M059J (cell line): ENCODE measurements around the gene DDX46. TPM values are rescaled to one million over a fixed set of nuclear protein-coding genes. Genes with fewer than 3 reads are reported as not detected.
A peak's percentile ranks its signal among the peaks of the same experiment; 100 is the strongest.
"Not testable (repeated sequence)": the region's sequence is repeated elsewhere in the genome, so short reads cannot be mapped to it uniquely, and the experiment has no call there.

Source experiments
- DNase-seq: peaks from one replicate; pipeline ENCODE4 v3.0.0-alpha.2; 2012; ENCODE audit warnings: low read depth
- total RNA-seq: library from RNA; depleted of rRNA; stranded (reverse); fragments of >200 nt; shearing (Covaris generic); gene quantifications from 2 replicates; pipeline ENCODE4 v1.2.3, GENCODE V29; 2014; rRNA removed

DDX46 gene, protein sequence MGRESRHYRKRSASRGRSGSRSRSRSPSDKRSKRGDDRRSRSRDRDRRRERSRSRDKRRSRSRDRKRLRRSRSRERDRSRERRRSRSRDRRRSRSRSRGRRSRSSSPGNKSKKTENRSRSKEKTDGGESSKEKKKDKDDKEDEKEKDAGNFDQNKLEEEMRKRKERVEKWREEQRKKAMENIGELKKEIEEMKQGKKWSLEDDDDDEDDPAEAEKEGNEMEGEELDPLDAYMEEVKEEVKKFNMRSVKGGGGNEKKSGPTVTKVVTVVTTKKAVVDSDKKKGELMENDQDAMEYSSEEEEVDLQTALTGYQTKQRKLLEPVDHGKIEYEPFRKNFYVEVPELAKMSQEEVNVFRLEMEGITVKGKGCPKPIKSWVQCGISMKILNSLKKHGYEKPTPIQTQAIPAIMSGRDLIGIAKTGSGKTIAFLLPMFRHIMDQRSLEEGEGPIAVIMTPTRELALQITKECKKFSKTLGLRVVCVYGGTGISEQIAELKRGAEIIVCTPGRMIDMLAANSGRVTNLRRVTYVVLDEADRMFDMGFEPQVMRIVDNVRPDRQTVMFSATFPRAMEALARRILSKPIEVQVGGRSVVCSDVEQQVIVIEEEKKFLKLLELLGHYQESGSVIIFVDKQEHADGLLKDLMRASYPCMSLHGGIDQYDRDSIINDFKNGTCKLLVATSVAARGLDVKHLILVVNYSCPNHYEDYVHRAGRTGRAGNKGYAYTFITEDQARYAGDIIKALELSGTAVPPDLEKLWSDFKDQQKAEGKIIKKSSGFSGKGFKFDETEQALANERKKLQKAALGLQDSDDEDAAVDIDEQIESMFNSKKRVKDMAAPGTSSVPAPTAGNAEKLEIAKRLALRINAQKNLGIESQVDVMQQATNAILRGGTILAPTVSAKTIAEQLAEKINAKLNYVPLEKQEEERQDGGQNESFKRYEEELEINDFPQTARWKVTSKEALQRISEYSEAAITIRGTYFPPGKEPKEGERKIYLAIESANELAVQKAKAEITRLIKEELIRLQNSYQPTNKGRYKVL
- 25.7 and 29.0 TPM in 2 replicates for total RNA-seq

DNA sequence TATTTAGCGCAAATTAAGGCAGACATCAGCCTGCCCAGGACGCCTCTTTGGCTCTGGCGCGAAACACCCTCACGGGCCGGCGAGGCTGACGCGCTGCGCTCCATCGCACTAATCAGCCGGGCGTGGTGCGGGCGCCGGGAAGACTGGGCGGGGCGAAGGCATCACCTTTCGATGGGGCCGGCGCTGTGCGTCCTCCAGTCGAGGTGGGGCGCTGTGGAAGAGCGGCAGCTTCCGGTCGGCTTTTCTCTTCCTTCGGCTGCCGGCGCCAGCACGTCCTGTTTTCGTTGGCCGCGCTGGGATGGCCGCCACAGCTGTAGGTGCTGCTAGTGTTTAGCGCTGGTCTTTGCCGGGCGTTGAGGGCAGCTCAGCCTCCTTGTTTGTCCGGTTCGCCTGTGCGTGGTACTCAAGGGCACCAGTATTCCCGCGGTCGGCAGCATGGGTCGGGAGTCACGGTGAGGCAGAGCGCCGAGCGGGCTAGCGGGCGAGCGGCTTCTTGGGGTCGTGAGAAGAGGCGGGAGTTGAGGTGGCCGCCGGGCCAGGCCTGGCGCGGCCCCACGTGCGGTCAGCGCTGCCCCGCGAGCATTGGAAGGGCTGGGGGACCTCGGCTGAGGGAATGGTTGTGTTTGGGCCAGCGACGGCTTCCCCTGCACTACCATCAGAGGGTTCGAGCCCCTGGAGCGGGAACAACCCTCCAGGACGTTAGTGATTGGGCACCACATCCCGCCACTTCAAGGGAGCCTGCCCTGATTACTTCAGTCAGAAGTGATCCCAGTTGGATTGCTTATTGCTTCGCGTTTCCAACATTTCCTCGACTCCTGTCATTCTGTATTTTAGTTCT, at the start of gene DDX46:
DDX46 (plus strand) TSS at position 276 of the 838 bp plus-strand sequence; CDS start at position 436, 160 bp downstream.
- peak; percentile 91 for DNase-seq

DNA sequence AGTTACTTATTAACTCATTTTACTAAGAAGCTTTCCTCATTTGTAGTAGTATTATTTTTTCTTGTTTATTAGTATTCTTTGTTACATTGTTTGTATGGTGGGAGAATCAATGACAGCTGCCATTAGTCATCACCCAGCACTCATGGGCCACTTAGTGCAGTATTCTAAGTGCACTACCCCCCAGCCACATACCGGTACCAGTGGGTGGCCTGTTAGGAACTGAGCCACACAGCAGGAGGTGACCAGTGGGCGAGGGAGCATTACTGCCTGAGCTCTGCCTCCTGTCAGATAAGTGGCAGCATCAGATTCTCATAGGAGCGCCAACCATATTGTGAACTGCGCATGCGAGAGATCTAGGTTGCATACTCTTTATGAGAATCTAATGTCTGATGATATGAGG, 44.5 kb upstream of the DDX46 start:
- DNase-seq, result peak; percentile 8

DNA sequence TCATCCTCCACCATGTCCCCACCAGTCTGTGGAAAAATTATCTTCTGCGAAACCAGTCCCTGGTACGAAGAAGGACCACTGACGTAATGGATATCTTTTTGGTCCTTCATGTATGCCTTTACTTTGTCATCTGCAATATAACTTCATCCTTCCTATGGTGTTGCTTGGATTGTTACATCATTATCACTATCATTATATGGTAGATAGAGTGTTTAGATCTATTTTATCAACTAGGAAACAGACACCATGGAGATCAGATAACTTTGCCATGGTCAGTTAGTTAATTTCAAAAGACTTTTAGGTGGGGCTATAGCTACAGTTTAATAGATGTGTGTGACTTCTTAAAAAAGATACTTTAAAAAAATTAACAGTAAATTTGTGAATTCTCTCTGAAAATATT, 44.0 kb upstream of the DDX46 start:
- DNase-seq, result no peak

DNA sequence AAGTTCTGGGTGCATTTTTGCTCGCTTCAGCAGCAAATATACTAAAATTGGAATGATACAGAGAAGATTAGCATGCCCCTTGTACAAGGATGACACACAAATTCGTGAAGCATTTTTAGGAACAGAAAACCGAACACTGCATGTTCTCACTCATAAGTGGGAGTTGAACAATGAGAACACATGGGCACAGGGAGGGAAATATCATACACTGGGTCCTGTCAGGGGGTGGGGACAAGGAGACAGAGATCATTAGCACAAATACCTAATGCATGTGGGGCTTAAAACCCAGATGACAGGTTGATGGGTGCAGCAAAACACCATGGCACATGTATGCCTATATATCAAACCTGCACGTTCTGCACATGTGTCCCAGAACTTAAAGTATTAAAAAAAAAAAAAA, 43.1 kb upstream of the DDX46 start:
- not testable (repeated sequence) for DNase-seq

DNA sequence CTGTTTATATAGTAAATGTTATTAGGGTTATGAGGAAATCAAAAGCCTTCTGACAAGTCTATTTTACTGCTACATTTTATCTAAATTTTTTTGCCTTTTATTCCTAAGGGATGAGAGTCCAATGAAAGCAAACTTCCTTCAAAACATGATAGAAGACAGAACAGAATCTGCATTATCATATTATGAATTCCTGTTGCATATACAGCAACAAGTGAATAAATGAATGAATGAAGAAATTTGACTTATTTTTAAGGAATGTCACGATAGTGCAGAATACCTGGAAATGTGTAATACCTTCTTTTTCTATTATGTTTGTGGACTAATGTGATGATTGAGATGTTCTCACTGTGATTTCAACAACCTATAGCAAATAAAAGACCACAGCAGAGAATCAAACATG, 33.7 kb upstream of the DDX46 start:
- no peak for DNase-seq

DNA sequence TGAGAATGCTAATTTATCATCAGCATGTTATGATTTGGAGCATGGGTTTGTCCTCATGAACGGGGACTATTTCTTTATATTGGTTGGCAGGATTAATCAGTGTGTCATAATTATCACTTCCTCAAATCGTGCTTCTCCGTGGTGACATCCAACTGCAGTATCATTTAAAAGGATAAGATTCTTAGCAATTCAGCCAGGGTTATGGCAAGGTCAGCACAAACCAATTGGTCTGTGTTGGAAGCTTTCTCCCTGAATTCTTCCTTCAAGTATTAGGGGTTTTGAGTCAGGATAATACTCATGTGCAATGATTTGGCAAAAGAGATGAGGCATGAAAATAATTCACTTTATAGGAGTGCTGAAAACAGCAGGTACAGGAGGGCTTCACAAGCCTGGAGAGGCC, 25.8 kb upstream of the DDX46 start:
- DNase-seq, result no peak

DNA sequence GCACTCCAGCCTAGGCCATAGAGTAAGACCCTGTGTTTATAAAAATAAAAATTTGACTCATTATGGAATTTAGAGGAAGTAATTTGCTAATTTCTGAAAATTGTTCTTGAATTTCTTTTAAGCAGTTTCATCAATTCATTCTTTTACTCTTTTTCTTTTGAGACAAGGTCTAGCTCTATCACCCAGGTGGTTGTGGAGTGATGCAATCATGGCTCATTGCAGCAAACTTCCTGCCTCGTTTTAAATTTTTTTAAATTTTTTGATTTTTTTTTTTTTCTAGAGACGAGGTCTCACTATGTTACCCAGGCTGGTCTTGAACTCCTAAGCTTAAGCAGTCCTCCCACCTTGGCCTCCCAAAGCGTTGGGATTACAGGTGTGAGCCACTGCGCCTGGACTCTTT, 23.3 kb upstream of the DDX46 start:
- DNase-seq, result no peak

DNA sequence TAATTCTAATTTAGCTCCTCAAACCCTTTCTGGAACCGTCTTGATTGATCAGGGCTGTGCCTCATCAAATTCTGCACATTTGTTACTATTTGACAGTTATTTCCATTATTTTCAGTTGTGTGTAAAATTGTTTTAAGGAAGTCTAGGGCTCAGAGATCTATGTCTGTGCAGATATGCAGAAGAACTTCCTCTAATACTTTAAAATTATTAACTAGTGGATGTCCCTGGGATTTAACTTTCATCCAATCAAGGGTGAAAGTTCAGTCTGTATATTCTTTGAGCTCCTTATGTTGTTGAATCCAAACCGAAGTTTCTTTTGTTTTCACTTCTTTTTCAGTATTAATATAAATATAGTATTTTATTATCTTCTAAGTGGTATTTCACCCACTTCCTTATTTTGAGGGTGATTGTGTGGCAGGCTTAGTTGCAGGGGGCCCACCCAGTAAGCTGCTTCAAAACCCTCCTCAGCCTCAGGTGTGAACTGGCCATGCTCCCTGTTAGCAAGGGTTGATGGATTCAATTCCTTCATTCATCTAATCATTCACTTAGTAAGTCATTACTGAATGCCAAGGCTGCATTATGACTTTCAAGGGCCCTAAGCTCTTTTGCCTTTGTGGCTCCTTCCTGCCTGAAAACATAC, 22.3 kb upstream of the DDX46 start:
- no peak for DNase-seq

DNA sequence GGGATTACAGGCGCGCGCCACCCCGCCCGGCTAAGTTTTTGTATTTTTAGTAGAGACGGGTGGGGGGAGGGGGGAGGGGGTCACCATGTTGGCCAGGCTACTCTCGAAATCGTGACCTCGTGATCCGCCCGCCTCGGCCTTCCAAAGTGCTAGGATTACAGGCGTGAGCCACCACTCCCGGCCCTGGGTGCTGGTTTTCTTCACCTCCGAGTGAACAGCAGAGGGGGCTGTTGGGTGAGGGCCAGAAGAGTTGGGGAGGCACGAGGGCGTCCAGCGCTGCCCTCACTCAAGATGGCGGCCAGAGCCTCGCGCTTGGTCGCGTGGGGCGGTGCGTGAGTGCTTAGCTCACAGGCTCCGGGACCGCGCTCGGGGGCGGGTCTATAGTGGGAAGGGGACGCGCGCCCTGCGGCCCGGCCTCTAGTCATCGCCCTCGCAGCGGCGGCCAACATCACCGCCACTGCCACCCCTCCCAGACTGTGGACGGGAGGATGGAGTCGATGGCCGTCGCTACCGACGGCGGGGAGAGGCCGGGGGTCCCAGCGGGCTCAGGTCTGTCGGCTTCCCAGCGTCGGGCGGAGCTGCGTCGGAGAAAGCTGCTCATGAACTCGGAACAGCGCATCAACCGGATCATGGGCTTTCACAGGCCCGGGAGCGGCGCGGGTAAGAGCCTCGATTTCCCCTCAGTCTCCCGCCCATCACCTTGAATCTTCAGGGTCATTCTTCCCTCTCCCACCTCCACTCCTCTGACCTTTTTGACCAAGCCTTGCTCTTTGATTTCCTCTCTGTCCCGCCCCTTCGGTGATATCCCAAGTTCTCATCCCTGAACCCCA, 20.2 kb upstream of the DDX46 start, which contains the start of gene CAMLG:
CAMLG (plus strand) TSS at position 416 of the 830 bp plus-strand sequence; CDS start at position 489, 73 bp downstream.
- peak; percentile 97 for DNase-seq

DNA sequence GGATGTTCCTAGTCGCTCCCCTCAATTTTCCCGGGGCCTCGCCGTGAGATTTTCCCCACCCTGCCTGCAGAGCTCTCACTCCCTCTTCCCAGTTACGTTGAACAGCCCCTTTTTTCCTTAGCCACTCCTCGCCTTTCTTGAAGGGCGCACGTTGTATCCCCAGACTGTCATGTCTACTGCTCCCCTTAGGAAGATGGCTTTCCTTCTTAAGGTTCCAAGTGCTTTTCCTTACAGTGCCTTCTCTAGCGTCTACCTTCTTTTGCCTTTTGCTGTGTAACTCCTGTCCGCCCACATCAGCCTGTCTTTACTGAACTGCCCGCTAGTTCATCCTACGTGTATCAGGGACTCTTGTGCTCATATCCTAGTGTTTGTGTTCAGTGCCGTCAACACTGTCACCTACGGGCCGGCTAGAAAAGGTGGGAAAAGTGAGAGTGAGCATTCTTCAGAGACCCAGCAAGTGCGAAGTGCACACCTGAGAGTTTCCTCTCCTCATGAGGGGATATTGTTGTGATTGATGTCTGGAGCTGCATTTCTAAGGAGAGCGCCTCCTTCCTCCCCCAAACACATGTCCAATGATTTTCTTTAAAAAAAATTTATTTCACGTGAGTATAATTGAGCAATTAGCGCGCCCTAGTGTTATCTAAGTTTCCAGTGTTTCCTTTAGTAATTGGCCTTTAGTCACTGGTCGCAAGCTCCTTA, 19.5 kb upstream of the DDX46 start:
- peak; percentile 64 for DNase-seq

DNA sequence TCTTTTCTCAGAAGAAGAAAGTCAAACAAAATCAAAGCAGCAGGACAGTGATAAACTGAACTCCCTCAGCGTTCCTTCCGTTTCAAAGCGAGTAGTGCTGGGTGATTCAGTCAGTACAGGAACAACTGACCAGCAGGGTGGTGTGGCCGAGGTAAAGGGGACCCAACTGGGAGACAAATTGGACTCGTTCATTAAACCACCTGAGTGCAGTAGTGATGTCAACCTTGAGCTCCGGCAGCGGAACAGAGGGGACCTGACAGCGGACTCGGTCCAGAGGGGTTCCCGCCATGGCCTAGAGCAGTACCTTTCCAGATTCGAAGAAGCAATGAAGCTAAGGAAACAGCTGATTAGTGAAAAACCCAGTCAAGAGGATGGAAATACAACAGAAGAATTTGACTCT, 17.5 kb upstream of the DDX46 start:
- DNase-seq, result no peak

DNA sequence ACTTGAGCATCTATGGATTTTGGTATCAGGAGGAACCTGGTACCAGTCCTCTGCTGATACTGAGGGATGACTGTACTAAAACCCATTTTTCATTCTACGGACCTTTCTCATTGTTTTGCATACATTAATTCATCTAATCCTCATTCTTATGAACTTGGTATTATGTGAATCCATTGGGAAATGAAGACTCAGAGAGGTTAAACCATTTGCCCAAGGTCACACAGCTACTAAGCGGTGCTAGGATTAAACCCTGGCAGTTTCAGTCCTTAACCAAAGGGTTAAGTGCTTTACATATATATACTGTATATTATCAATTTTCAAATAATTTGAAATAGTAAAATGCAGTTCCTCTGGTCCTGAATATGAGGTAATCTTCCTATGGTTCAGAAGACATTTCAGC, 16.4 kb upstream of the DDX46 start:
- no peak for DNase-seq

DNA sequence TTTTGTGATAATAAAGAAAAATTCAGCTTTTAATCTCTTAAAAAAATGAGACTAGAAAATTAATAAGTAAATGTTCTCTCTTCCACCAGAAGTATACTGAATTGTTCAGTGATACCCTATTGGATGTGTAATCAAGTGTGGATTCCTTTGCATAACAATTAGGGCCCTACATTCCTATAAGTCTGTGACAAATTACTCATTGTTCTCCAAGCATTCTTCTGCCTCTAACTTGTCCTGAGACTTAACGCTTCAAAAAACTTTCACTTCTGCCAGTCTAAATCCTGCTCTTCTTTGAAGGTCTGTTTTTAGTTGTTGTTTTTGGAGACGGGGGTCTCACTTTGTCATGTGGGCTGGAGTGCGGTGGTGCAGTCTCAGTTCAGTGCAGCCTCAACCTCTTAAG, 9.2 kb upstream of the DDX46 start:
- no peak for DNase-seq

DNA sequence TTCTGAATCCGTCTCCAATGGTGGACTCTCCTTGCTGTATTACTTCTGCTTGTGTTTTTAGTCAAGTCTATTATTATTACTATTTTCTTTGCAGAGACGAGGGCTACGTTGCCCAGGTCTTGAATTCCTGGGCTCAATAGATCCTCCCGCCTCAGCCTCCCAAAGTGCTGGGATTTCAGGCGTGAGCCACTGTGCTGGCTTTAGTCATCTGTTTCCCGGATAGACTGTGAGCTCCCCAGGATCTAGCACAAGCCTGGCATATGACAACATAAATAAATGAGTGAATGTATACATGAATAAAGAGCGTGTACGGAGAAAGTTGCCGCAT, 439 bp upstream of the DDX46 start:
- no peak for DNase-seq

DNA sequence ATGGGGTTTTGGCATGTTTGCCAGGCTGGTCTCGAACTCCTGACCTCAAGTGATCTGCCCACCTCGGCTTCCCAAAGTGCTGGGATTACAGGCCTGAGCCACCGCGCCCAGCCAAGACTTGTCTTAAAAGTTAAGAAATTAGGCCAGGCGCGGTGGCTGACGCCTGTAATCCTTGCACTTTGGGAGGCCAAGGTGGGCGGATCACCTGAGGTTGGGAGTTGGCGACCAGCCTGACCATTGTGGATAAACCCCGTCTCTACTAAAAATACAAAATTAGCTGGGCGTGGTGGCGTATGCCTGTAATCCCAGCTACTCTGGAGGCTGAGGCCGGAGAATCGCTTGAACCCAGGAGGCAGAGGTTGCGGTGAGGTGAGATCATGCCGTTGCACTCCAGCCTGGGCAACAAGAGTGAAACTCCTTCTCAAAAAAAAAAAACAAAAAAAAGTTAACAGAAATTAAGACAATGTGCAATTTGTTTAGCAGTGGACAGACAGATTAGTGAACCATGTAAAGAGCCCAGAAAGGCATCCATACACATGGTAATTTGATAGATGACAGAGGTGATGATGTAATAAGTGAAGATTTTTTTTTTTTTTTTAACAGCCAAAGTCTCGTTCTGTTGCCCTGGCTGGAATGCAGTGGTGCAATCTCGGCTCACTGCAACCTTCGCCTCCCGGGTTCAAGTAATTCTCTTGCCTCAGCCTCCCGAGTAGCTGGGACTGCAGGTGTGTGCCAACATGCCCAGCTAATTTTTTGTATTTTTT, 9.1 kb downstream of the DDX46 start:
- not testable (repeated sequence) for DNase-seq

DNA sequence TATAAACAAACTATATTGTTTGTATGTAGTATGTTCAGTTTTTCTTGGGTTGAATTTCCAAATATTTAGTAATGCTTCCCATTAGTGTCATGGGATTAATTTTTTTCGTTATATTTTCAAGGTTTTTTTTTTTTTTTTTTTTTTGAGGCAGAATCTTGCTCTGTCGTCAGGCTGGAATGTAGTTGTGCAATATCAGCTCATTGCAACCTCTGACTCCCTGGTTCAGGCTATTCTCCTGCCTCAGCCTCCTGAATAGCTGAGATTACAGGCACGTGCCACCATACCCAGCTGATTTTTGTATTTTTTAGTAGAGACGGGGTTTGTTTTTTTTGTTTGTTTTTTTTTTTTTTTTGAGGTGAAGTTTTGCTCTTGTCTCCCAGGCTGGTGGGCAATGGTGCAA, 10.6 kb downstream of the DDX46 start:
- DNase-seq, result peak; percentile 39

DNA sequence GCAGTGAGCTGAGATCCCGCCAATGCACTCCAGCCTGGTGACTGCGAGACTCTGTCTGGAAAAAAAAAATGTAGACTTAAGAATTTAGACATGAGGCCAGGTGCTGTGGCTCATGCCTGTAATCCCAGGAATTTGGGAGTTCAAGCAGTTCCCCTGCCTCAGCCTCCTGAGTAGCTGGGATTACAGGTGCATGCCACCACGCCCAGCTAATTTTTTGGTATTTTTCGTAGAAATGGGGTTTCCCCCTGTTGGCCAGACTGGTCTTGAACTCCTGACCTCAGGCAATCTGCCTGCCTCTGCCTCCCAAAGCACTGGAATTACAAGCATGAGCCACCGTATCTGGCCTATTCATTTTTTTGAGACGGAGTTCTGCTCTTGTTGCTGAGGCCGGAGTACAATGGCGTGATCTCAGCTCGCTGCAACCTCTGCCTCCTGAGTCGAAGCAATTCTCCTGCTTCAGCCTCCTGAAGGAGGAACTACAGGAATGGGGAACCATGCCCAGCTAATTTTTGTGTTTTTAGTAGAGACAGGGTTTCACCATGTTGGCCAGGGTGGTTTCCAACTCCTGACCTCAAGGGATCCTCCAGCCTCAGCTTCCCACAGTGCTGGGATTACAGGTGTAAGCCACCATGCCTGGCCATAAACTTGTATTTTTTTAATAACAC, 14.0 kb downstream of the DDX46 start:
- DNase-seq, result no peak

DNA sequence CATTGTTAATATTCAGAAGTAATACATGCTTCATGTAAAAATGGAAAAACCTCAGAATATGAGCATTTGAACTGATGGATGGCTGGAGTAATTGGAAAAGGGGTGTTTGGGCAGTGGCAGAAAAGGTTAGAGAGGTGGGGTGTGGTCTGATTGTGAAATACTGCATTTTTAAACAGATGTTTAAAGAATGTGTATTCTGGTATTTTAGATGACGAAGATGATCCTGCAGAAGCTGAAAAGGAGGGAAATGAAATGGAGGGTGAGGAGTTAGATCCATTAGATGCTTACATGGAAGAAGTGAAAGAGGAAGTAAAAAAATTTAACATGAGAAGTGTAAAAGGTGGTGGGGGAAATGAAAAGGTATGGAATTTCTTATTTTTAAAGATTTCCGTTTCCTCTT, 18.8 kb downstream of the DDX46 start:
- no peak for DNase-seq
